B cell (primary cell): ENCODE results near the gene CD101. TPM values are rescaled to one million over a fixed set of nuclear protein-coding genes. Genes with fewer than 3 reads are reported as not detected.

ENCODE experiments used
- ATAC-seq: fragments of 200-7000 bp; cut with Tn5 transposase; one replicate; pipeline ENCODE4 v1.10.0; 2021; ENCODE audit warnings: low read depth, mild to moderate bottlenecking, moderate number of reproducible peaks, moderate library complexity
- CTCF ChIA-PET: fragments of 350-600 bp; sonication (Branson Sonifier 250); formaldehyde crosslinking; loops from one replicate; lab custom pipeline; 2021; ENCODE audit warnings: antibody characterized with exemption, inconsistent platforms; lab: Charles Lee
- POLR2A ChIA-PET: fragments of 350-600 bp; sonication (Branson Sonifier 250); formaldehyde crosslinking; loops from one replicate; lab custom pipeline; 2021; ENCODE audit warnings: antibody characterized with exemption; lab: Charles Lee
- DNase-seq: peaks from one replicate; pipeline ENCODE4 v3.0.0; 2013
- H2AFZ ChIP-seq: 2 replicates; pipeline ENCODE4 v1.6.1; 2012; ENCODE audit warnings: mild to moderate bottlenecking, low read depth, low read length; ENCODE audit not compliant: insufficient read depth, poor library complexity, severe bottlenecking
- H3K27ac ChIP-seq, 2 donors: 1 replicate in 1 of 2; 2 replicates in 1 of 2; pipeline ENCODE4 v1.5.1; 2012 to 2013; ENCODE audit warnings: low read length in 2 of 2, mild to moderate bottlenecking in 2 of 2, moderate library complexity in 1 of 2
- H3K27me3 ChIP-seq, 4 experiments: fragments of 200-600 bp in 1 of 4; sonication (generic) in 1 of 4; replicated peaks in 1 of 4; 1 replicate in 2 of 4; 2 replicates in 2 of 4; pipeline versions ENCODE4 v1.6.1 to v1.7.0; 2013 to 2016; ENCODE audit warnings: low read length in 3 of 4, mild to moderate bottlenecking in 2 of 4, mixed read lengths in 1 of 4, moderate library complexity in 1 of 4; ENCODE audit not compliant: insufficient read depth in 4 of 4, control insufficient read depth in 3 of 4; ENCODE audit errors: control extremely low read depth in 1 of 4
- H3K36me3 ChIP-seq, 2 experiments: replicated peaks in 1 of 2; 1 replicate in 1 of 2; 2 replicates in 1 of 2; pipeline versions ENCODE4 v1.6.1 to v1.7.1; 2013; ENCODE audit warnings: low read length in 1 of 2; ENCODE audit not compliant: insufficient read depth in 2 of 2, control insufficient read depth in 1 of 2; ENCODE audit errors: control extremely low read depth in 1 of 2, extremely low read depth in 1 of 2
- H3K4me1 ChIP-seq, 2 donors: fragments of 200-600 bp in 1 of 2; sonication (generic) in 1 of 2; 1 replicate in 1 of 2; 2 replicates in 1 of 2; pipeline versions ENCODE4 v1.5.1 to v1.6.1; 2013 to 2017; ENCODE audit warnings: low read length in 2 of 2; ENCODE audit not compliant: control insufficient read depth in 2 of 2, insufficient read depth in 2 of 2
- H3K4me2 ChIP-seq: replicated peaks from 2 replicates; pipeline ENCODE3; 2012; ENCODE audit warnings: mild to moderate bottlenecking, low read depth, low read length; ENCODE audit not compliant: poor library complexity, severe bottlenecking
- H3K4me3 ChIP-seq, 5 experiments: fragments of 200-600 bp in 1 of 5; sonication (generic) in 1 of 5; 1 replicate in 3 of 5; 2 replicates in 2 of 5; pipeline versions ENCODE4 v1.5.1 to v1.7.0; 2011 to 2016; ENCODE audit warnings: low read length in 4 of 5, mild to moderate bottlenecking in 4 of 5, low read depth in 2 of 5, control low read depth in 1 of 5, moderate library complexity in 1 of 5; ENCODE audit not compliant: insufficient read depth in 1 of 5; ENCODE audit errors: control extremely low read depth in 1 of 5, extremely low read depth in 1 of 5
- H3K79me2 ChIP-seq: fragments of 200-600 bp; sonication (generic); one replicate; pipeline ENCODE4 v1.6.0; 2016; ENCODE audit warnings: low read length; ENCODE audit not compliant: control insufficient read depth, insufficient read depth
- H3K9ac ChIP-seq: fragments of 200-600 bp; sonication (generic); 2 replicates; pipeline ENCODE4 v1.6.1; 2017; ENCODE audit warnings: mild to moderate bottlenecking, low read length, moderate library complexity
- H3K9me3 ChIP-seq, 3 donors: one replicate each; pipeline versions ENCODE4 v1.6.1 to v1.7.1; 2013; ENCODE audit warnings: low read length in 2 of 3; ENCODE audit not compliant: control insufficient read depth in 2 of 3, insufficient read depth in 1 of 3; ENCODE audit errors: control extremely low read depth in 1 of 3
- H4K20me1 ChIP-seq: 2 replicates; pipeline ENCODE4 v1.6.0; 2012; ENCODE audit warnings: mild to moderate bottlenecking, low read length; ENCODE audit not compliant: insufficient read depth, control insufficient read depth, poor library complexity, severe bottlenecking
- H3K27ac Mint-ChIP-seq: one replicate; pipeline ENCODE4 v1.8.0; 2021; ENCODE audit warnings: mixed read lengths
- H3K27me3 Mint-ChIP-seq: one replicate; pipeline ENCODE4 v1.8.0; 2021; ENCODE audit warnings: mixed read lengths
- H3K4me1 Mint-ChIP-seq: one replicate; pipeline ENCODE4 v1.8.0; 2021; ENCODE audit warnings: mixed read lengths
- H3K4me3 Mint-ChIP-seq: one replicate; pipeline ENCODE4 v1.8.0; 2021; ENCODE audit warnings: mixed read lengths
- H3K9me3 Mint-ChIP-seq: one replicate; pipeline ENCODE4 v1.8.0; 2022; ENCODE audit warnings: mixed read lengths; ENCODE audit not compliant: insufficient read depth
- CTCF ChIP-seq: fragments of 200-600 bp; IDR thresholded peaks from one replicate; pipeline ENCODE4 v1.8.0; 2022; ENCODE audit warnings: antibody characterized with exemption, mild to moderate bottlenecking
- EZH2 ChIP-seq: IDR thresholded peaks from 2 replicates; pipeline ENCODE4 v1.6.1; 2012; ENCODE audit warnings: borderline replicate concordance, low read depth, mild to moderate bottlenecking, moderate library complexity, low read length; ENCODE audit not compliant: insufficient read depth, poor library complexity, severe bottlenecking
- WGBS: methylation state at CpG from one replicate; pipeline ENCODE4 v1.1.5; 2013; ENCODE audit warnings: missing lambda C conversion rate; ENCODE audit not compliant: insufficient coverage; 5-methylcytosine and 5-hydroxymethylcytosine counted together
- intact Hi-C: fragments of 100-400 bp; cut with micrococcal nuclease; formaldehyde crosslinking; loops from one replicate; pipeline ENCODE4 v1.10.0; 2022
- polyA plus RNA-seq: library from polyadenylated mRNA; depleted of rRNA; stranded (reverse); fragments of >200 nt; gene quantifications from 2 replicates; pipeline ENCODE4 v1.2.3, GENCODE V29; 2012
- total RNA-seq, 2 donors: library from RNA; stranded (reverse); fragments of 120-200 nt in 1 of 2; gene quantifications; 1 replicate in 1 of 2; 2 replicates in 1 of 2; pipeline versions ENCODE4 v1.2.3 to v1.2.4, GENCODE V29; 2013 to 2022

CD101 gene
- total and polyA plus RNA-seq, 2 donors (not counting 1 experiment from before 2014, with no cell fraction given) = 0.19 TPM; not detected in 1

- TF ChIP-seq EZH2 = no peak
- no peak for TF ChIP-seq CTCF
- Histone ChIP-seq H3K4me2 (no peak overlapping the region), H3K27ac (no peak overlapping the region), H2AFZ (no peak overlapping the region), H4K20me1 (no peaks in the 10 kb centered on the region), H3K36me3 (no peaks in the 10 kb centered on the region), H3K4me3 (no peak overlapping the region), H3K4me1 (no peaks in the 10 kb centered on the region), H3K27me3 (no peaks in the 10 kb centered on the region), H3K9me3 (no peaks in the 10 kb centered on the region), H3K79me2 (no peaks in the 10 kb centered on the region), H3K9ac (no peak overlapping the region)
- H3K4me3 Mint-ChIP-seq = no peak overlapping the region
- DNase-seq (no peak), ATAC-seq (no peak)
- no peaks in the 10 kb centered on the region for H3K4me1 Mint-ChIP-seq
- no peaks in the 10 kb centered on the region for H3K27me3 Mint-ChIP-seq
- WGBS = 100% methylated on average over 2 of the region's 3 CpGs
- intact Hi-C loops = no loop called here
- POLR2A ChIA-PET = no interaction called here
- H3K27ac Mint-ChIP-seq = no peak overlapping the region
- CTCF ChIA-PET = no interaction called here
- no peaks in the 10 kb centered on the region for H3K9me3 Mint-ChIP-seq
Measured at GRCh38 chr1:117011334-117011733, 9.8 kb downstream of the CD101 start.

- H3K4me3 Mint-ChIP-seq = no peak overlapping the region
- CTCF ChIA-PET = no interaction called here
- no peak overlapping the region for H3K4me2 ChIP-seq
- H3K4me3 ChIP-seq = no peak overlapping the region
- peaks cover 2% of the 10 kb centered on the region for H3K4me1 Mint-ChIP-seq
- H3K36me3 ChIP-seq = no peaks in the 10 kb centered on the region
- no peak overlapping the region for H3K27ac Mint-ChIP-seq
- H3K9ac ChIP-seq = no peak overlapping the region
- WGBS = 99% methylated on average over 5 of the region's 5 CpGs
- H3K4me1 ChIP-seq = no peaks in the 10 kb centered on the region
- H3K27ac ChIP-seq = no peak overlapping the region
- POLR2A ChIA-PET = no interaction called here
- TF ChIP-seq EZH2 (no peak), CTCF (no peak)
- H2AFZ ChIP-seq = no peak overlapping the region
- H3K9me3 Mint-ChIP-seq = no peaks in the 10 kb centered on the region
- H3K27me3 Mint-ChIP-seq = no peaks in the 10 kb centered on the region
- DNase-seq = no peak
- H3K9me3 ChIP-seq = no peaks in the 10 kb centered on the region
- intact Hi-C loops = no loop called here
- no peaks in the 10 kb centered on the region for H3K79me2 ChIP-seq
- no peaks in the 10 kb centered on the region for H4K20me1 ChIP-seq
- H3K27me3 ChIP-seq = no peaks in the 10 kb centered on the region
- no peak for ATAC-seq
Measured at GRCh38 chr1:117013309-117013858, 11.8 kb downstream of the CD101 start.
